Adrenal gland (tissue), 5 donors: ENCODE measurements around the gene KIF6.

Experiments used
- POLR2A ChIP-seq, 2 donors: fragments of 450-650 bp; IDR thresholded peaks; one replicate each; pipeline ENCODE4 v1.6.1; 2017; ENCODE audit warnings: antibody characterized with exemption in 2 of 2, mild to moderate bottlenecking in 2 of 2, moderate library complexity in 1 of 2
- TF ChIP-seq, protein P1 (sequence below), 6 experiments: fragments of 450-650 bp in 4 of 6; fragments of 200-600 bp in 2 of 6; sonication (generic) in 1 of 6; IDR thresholded peaks; 1 replicate in 5 of 6; 2 replicates in 1 of 6; pipeline versions ENCODE4 v1.5.1 to v1.8.0; 2016 to 2021; ENCODE audit warnings: antibody characterized with exemption in 6 of 6, mild to moderate bottlenecking in 2 of 6, moderate library complexity in 1 of 6
- donor health status: DM: no; HTN: no; CAD: no.

DNA sequence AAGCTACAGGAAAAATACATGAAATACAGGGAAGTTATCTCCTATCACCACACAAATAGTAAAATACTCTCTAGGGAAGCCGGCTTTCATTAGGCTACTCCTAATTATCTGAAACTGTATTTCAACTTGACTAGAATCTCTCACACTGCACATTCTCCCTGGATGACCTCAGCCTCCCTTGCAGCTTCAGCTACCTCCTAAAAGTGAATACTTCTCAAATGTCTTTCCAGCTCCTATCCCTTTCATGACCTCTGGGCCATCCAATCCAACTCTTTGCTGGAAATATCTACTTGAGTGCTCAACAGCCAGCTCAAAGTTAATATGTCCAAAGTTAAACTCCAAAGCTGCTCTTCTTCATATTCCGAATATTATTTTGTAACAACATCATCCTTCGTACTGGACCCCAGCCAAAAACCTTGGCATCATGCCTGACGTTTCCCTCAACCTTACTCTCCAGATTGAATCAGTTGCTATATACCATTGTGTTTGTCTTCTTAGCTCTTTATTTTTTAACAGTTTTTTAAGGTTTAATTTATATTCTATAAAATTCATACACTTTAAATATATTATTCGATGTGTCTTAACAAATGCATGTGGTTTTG, 29.4 kb upstream of the KIF6 start:
- TF ChIP-seq POLR2A (IDR thresholded peaks at IDR 0.05): no peak
- TF ChIP-seq, protein P1, sequence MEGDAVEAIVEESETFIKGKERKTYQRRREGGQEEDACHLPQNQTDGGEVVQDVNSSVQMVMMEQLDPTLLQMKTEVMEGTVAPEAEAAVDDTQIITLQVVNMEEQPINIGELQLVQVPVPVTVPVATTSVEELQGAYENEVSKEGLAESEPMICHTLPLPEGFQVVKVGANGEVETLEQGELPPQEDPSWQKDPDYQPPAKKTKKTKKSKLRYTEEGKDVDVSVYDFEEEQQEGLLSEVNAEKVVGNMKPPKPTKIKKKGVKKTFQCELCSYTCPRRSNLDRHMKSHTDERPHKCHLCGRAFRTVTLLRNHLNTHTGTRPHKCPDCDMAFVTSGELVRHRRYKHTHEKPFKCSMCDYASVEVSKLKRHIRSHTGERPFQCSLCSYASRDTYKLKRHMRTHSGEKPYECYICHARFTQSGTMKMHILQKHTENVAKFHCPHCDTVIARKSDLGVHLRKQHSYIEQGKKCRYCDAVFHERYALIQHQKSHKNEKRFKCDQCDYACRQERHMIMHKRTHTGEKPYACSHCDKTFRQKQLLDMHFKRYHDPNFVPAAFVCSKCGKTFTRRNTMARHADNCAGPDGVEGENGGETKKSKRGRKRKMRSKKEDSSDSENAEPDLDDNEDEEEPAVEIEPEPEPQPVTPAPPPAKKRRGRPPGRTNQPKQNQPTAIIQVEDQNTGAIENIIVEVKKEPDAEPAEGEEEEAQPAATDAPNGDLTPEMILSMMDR (IDR thresholded peaks at IDR 0.05): no peak
